ENCODE results near the gene GTPBP2. TPM values are rescaled to one million over a fixed set of nuclear protein-coding genes. Genes with fewer than 3 reads are reported as not detected.

Gene GTPBP2
- polyA plus RNA-seq, 1 of the 3 experiments (the other 2 are of a cell fraction) = 83.7 TPM

DNA sequence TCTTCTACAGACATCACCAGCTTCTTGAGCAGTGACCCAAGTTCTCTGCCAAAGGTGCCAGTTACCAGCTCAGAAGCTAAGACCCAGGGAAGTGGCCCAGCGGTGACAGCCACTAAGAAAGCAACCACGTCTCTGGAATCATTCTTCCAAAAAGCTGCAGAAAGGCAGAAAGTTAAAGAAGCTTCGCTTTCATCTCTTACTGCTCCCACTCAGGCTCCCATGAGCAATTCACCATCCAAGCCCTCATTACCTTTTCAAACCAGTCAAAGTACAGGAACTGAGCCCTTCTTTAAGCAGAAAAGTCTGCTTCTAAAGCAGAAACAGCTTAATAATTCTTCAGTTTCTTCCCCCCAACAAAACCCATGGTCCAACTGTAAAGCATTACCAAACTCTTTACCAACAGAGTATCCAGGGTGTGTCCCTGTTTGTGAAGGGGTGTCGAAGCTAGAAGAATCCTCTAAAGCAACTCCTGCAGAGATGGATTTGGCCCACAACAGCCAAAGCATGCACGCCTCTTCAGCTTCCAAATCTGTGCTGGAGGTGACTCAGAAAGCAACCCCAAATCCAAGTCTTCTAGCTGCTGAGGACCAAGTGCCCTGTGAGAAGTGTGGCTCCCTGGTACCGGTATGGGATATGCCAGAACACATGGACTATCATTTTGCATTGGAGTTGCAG lies 15.2 kb downstream of the GTPBP2 start:
- DNase-seq = no peak
- 97% methylated on average over 6 of the region's 6 CpGs for WGBS (ENCODE audit: low lambda C conversion rate)
- H3K9ac ChIP-seq = no peak overlapping the region
- no peaks in the 10 kb centered on the region; a peak in 1 of 4 replicates for H3K4me1 ChIP-seq (ENCODE audit: control insufficient read depth in 1 of 2, insufficient read depth in 2 of 2, low read depth in 1 of 2, low read length in 1 of 2)
- H3K27ac ChIP-seq (ENCODE audit: low read depth in 2 of 2, low read length in 1 of 2) = no peak overlapping the region
- H4K20me1 ChIP-seq (ENCODE audit: insufficient read depth) = no peaks in the 10 kb centered on the region
- H3K4me2 ChIP-seq = no peak overlapping the region
- no peaks in the 10 kb centered on the region for H3K9me3 ChIP-seq
- H3K36me3 ChIP-seq (replicated peaks in 1 of 2; ENCODE audit: control insufficient read depth in 1 of 2, insufficient read depth in 2 of 2, low read length in 1 of 2) = peaks cover 35 to 61% of the 10 kb centered on the region in 2 experiments
- H3K79me2 ChIP-seq (ENCODE audit: insufficient read depth) = peaks cover 8% of the 10 kb centered on the region; the same call in 1 of the 2 replicates
- H3K27me3 ChIP-seq (ENCODE audit: insufficient read depth) = no peaks in the 10 kb centered on the region
- H2AFZ ChIP-seq (ENCODE audit: low read depth) = no peak overlapping the region
- POLR2A ChIA-PET = interaction anchor here (0.8 to 1.5 kb wide), 2 partner anchors 13 to 16 kb away, joined by 5 to 6 read pairs; partner anchors contain the start of gene GTPBP2
- TF ChIP-seq EP300 (IDR thresholded peaks at IDR 0.05; ENCODE audit: borderline replicate concordance in 1 of 2, low read depth in 1 of 2, low read length in 1 of 2) (no peak), ELF1 (IDR thresholded peaks at IDR 0.05) (no peak), JUND (IDR thresholded peaks at IDR 0.05) (no peak), YY1 (IDR thresholded peaks at IDR 0.05; ENCODE audit: low read depth) (no peak), SMC3 (IDR thresholded peaks at IDR 0.05; ENCODE audit: low read depth, low read length) (no peak), NRF1 (IDR thresholded peaks at IDR 0.05; ENCODE audit: low read depth, low read length) (no peak), FOSL2 (IDR thresholded peaks at IDR 0.05; ENCODE audit: borderline replicate concordance, low read depth) (no peak), RCOR1 (IDR thresholded peaks at IDR 0.05; ENCODE audit: low read length) (no peak), RFX5 (IDR thresholded peaks at IDR 0.05; ENCODE audit: low read length) (no peak)
- TF ChIP-seq, protein P1, sequence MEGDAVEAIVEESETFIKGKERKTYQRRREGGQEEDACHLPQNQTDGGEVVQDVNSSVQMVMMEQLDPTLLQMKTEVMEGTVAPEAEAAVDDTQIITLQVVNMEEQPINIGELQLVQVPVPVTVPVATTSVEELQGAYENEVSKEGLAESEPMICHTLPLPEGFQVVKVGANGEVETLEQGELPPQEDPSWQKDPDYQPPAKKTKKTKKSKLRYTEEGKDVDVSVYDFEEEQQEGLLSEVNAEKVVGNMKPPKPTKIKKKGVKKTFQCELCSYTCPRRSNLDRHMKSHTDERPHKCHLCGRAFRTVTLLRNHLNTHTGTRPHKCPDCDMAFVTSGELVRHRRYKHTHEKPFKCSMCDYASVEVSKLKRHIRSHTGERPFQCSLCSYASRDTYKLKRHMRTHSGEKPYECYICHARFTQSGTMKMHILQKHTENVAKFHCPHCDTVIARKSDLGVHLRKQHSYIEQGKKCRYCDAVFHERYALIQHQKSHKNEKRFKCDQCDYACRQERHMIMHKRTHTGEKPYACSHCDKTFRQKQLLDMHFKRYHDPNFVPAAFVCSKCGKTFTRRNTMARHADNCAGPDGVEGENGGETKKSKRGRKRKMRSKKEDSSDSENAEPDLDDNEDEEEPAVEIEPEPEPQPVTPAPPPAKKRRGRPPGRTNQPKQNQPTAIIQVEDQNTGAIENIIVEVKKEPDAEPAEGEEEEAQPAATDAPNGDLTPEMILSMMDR (IDR thresholded peaks at IDR 0.05) = no peak
- TF ChIP-seq, protein P2, sequence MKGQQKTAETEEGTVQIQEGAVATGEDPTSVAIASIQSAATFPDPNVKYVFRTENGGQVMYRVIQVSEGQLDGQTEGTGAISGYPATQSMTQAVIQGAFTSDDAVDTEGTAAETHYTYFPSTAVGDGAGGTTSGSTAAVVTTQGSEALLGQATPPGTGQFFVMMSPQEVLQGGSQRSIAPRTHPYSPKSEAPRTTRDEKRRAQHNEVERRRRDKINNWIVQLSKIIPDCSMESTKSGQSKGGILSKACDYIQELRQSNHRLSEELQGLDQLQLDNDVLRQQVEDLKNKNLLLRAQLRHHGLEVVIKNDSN (IDR thresholded peaks at IDR 0.05; ENCODE audit: borderline replicate concordance, low read depth) = no peak
- TF ChIP-seq, protein P3, sequence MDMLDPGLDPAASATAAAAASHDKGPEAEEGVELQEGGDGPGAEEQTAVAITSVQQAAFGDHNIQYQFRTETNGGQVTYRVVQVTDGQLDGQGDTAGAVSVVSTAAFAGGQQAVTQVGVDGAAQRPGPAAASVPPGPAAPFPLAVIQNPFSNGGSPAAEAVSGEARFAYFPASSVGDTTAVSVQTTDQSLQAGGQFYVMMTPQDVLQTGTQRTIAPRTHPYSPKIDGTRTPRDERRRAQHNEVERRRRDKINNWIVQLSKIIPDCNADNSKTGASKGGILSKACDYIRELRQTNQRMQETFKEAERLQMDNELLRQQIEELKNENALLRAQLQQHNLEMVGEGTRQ (IDR thresholded peaks at IDR 0.05; ENCODE audit: borderline replicate concordance, low read depth, low read length) = no peak
- TF ChIP-seq, protein P4, sequence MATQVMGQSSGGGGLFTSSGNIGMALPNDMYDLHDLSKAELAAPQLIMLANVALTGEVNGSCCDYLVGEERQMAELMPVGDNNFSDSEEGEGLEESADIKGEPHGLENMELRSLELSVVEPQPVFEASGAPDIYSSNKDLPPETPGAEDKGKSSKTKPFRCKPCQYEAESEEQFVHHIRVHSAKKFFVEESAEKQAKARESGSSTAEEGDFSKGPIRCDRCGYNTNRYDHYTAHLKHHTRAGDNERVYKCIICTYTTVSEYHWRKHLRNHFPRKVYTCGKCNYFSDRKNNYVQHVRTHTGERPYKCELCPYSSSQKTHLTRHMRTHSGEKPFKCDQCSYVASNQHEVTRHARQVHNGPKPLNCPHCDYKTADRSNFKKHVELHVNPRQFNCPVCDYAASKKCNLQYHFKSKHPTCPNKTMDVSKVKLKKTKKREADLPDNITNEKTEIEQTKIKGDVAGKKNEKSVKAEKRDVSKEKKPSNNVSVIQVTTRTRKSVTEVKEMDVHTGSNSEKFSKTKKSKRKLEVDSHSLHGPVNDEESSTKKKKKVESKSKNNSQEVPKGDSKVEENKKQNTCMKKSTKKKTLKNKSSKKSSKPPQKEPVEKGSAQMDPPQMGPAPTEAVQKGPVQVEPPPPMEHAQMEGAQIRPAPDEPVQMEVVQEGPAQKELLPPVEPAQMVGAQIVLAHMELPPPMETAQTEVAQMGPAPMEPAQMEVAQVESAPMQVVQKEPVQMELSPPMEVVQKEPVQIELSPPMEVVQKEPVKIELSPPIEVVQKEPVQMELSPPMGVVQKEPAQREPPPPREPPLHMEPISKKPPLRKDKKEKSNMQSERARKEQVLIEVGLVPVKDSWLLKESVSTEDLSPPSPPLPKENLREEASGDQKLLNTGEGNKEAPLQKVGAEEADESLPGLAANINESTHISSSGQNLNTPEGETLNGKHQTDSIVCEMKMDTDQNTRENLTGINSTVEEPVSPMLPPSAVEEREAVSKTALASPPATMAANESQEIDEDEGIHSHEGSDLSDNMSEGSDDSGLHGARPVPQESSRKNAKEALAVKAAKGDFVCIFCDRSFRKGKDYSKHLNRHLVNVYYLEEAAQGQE (IDR thresholded peaks at IDR 0.05; ENCODE audit: low read depth, low read length) = no peak
- H3K9me2 ChIP-seq = no peaks in the 10 kb centered on the region
- CTCF ChIA-PET = interaction anchor here (2.5 to 3.4 kb wide), 2 partner anchors 53 to 465 kb away, joined by 12 to 13 read pairs; no protein-coding TSS in a partner anchor
- H3F3A ChIP-seq (replicated peaks; ENCODE audit: insufficient read depth) = peaks cover 19% of the 10 kb centered on the region
- no peak overlapping the region for H3K4me3 ChIP-seq (ENCODE audit: low read depth in 2 of 2, low read length in 1 of 2)

Measured in SK-N-SH (cell line).